Lower leg skin (tissue), 4 donors: ENCODE data around the gene FPR1. TPM values are rescaled to one million over a fixed set of nuclear protein-coding genes. Genes with fewer than 3 reads are reported as not detected.
A peak's percentile ranks its signal among the peaks of the same experiment; 100 is the strongest.

Experiments
- DNase-seq, 2 donors: peaks; one replicate each; pipeline ENCODE4 v3.0.0-alpha.2; 2019; ENCODE audit warnings: low spot score in 2 of 2
- H3K4me3 ChIP-seq: fragments of 200-600 bp; sonication (generic); 2 replicates; pipeline ENCODE4 v1.5.1; 2017; ENCODE audit warnings: mild to moderate bottlenecking, low read depth; ENCODE audit not compliant: poor library complexity, severe bottlenecking
- CTCF ChIP-seq, 3 donors: fragments of 450-650 bp; IDR thresholded peaks; one replicate each; pipeline ENCODE4 v1.5.1; 2016; ENCODE audit warnings: antibody characterized with exemption in 3 of 3, mild to moderate bottlenecking in 3 of 3, moderate library complexity in 2 of 3
- POLR2A ChIP-seq, 2 donors: fragments of 450-650 bp; IDR thresholded peaks; one replicate each; pipeline ENCODE4 v1.6.1; 2016 to 2017; ENCODE audit warnings: antibody characterized with exemption in 2 of 2, mild to moderate bottlenecking in 1 of 2, moderate library complexity in 1 of 2
- WGBS, 2 donors: methylation state at CpG; one replicate each; pipeline ENCODE4 v1.1.5; 2018; 5-methylcytosine and 5-hydroxymethylcytosine counted together
- intact Hi-C: fragments of 100-400 bp; cut with DNase I; formaldehyde crosslinking; loops from one replicate; pipeline ENCODE4 v1.15.0; 2023; ENCODE audit warnings: low total_unique reads
- total RNA-seq, 4 donors: library from RNA; depleted of rRNA; stranded (reverse); fragments of >200 nt; gene quantifications; one replicate each; pipeline ENCODE4 v1.1.0, GENCODE V29; 2016

Gene FPR1
- total RNA-seq, 4 donors from 2014 or later = 1.7 to 7.6 (median 4.1) TPM

GRCh38 chr19:51706296-51706695 lies 45.4 kb downstream of the FPR1 start:
- intact Hi-C loops = loop anchor here (5.0 kb wide), 1 partner anchor 61 kb away; no protein-coding TSS in a partner anchor
- 96% methylated on average over 4 of the region's 4 CpGs for whole genome bisulfite sequencing, 2 donors

DNA sequence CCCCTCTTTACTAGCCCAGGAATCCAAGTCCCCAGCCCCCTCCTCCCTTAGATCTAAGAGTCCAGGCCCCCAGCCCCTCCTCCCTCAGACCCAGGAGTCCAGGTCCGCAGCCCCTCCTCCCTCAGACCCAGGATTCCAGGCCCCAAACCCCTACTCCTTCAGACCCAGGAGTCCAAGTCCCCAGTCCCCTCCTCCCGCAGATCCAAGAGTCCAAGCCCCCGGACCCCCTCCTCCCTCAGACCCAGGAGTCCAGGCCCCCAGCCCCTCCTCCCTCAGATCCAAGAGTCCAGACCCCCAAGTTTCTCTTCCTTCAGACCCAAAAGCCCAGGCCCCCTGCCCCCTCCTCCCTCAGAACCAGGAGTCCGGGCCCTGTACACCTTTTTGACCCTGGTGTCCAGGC lies 47.1 kb downstream of the FPR1 start:
- no peak for DNase-seq
- WGBS, 2 donors = 32 to 36% methylated on average over 3 to 4 of the region's 4 CpGs
- intact Hi-C loops = loop anchor here (5.0 kb wide), 1 partner anchor 63 kb away; no protein-coding TSS in a partner anchor
- peak overlapping the region; percentile 37 for H3K4me3 ChIP-seq
- no peak for TF ChIP-seq CTCF (IDR thresholded peaks at IDR 0.05)
- no peak for TF ChIP-seq POLR2A (IDR thresholded peaks at IDR 0.05)

More at GRCh38 chr19:51706296-51706695, 45.4 kb downstream of the FPR1 start:
- no peak for DNase-seq
- TF ChIP-seq CTCF (IDR thresholded peaks at IDR 0.05) = no peak
- TF ChIP-seq POLR2A (IDR thresholded peaks at IDR 0.05) = no peak
- H3K4me3 ChIP-seq = no peak overlapping the region

DNA sequence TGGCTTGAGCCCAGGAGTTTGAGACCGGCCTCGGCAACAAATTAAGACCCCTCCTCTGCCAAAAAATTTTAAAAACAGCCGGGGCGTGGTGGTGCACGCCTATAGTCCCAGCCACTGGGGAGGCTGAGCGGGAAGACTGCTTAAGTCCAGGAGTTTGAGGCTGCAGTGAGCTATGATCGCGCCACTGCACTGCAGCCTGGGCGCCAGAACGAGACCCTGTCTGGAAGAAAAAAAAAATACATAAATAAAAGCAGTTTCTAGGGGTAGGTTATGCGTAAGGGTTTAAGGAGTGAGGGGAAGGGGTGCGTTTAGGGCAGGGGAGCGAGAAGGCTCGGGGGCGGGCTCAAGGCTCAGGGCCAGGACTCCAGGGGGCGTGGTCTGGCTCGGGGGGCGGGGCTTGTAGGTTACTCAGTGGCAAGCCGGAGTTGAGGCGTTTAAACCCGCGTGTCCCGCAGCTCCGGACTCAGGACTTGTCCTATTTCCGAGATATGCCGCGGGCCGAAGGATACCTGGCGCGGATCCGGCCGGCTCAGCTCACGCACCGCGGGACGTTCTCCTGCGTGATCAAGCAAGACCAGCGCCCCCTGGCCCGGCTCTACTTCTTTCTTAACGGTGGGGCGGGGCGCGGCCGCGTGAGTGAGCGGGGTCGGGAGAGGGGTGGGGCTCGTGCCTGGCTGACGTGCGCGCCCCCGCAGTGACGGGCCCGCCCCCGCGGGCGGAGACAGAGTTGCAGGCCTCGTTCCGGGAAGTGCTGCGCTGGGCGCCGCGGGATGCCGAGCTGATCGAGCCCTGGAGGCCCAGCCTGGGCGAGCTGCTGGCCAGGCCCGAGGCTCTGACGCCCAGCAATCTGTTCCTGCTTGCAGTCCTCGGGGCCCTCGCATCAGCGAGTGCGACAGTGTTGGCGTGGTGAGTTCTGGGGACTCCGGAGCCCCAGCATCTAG lies 47.8 kb downstream of the FPR1 start:
- 0 to 1% methylated on average over 40 to 54 of the region's 74 CpGs for WGBS, 2 donors
- TF ChIP-seq POLR2A (IDR thresholded peaks at IDR 0.05) (no peak), CTCF (IDR thresholded peaks at IDR 0.05) (peak in 1 of 3 donors; percentile 17)
- intact Hi-C loops = no loop called here
- H3K4me3 ChIP-seq = peak overlapping the region; percentile 37
- DNase-seq = peak; percentile 96 to 100

DNA sequence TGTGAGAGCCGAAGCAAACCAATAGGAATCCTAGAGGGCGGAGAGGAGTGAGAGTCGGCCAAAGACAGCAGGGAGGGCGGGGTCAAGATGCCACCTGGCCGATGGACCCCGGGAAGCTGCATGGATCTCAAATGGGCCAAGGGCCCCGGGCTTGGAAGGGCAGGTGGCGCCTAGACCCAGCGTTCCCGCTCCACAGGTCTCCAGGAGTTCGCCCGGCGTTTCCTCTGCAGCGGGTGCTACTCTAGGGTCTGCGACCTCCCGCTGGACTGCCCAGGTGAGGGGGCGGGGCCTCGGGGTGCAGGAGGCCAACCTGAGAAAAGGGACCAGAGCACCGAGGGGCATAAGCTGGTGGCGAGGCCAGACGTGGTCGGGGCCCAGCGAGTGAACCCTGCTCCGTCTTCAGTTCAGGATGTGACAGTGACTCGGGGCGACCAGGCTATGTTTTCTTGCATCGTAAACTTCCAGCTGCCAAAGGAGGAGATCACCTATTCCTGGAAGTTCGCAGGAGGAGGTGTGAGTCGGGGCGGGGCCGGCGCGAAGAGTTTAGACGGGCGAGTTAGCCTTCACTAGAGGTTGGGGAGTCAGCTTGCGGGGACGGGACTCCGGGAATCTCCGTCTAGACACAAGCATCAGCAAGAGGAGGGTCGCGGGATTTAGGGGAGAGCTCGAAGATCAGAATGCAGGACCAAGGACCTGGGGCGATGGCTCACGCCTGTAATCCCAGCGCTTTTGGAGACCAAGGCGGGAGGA lies 48.7 kb downstream of the FPR1 start:
- TF ChIP-seq CTCF (IDR thresholded peaks at IDR 0.05) = no peak
- no peak for TF ChIP-seq POLR2A (IDR thresholded peaks at IDR 0.05)
- intact Hi-C loops = no loop called here
- H3K4me3 ChIP-seq = no peak overlapping the region
- DNase-seq = peak; percentile 52 to 93
- WGBS, 2 donors = 18 to 22% methylated on average over 41 to 46 of the region's 46 CpGs

DNA sequence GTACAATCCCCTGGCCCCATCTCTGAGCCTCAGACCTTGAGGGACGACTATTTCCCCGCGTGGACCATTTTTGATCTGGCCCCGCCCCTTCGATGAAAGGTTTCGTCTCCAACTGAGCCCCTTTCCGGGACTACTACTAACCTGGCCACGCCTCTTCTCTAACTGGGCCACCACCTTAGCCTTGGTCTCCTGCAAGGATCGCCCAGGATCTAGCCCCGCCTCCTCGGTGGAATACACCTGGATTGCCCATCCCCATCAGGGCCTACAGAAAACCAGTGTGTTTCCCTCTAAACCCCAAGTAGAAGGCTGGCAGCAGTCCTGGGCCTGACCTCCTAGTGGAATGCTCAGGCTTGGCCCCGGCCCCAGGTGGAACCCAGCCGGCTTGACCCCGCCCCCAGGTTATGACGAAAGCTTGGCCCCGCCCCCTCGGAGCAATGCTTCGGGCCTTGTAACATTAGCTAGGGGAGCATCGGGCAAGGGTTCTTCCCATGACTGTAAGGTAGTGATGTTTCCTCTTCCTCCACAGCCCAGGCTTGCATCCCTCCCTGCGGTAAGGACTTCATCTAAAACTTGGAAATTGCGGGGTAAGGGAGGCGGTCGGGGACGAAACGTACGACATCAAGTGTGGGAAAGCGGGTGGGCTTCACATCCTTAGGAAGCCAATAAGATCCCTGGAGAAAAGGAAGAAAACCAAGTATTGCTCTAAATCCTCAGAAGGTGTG lies 49.4 kb downstream of the FPR1 start:
- WGBS, 2 donors = 27 to 30% methylated on average over 27 of the region's 27 CpGs
- intact Hi-C loops = no loop called here
- H3K4me3 ChIP-seq = no peak overlapping the region
- no peak for TF ChIP-seq CTCF (IDR thresholded peaks at IDR 0.05)
- no peak for TF ChIP-seq POLR2A (IDR thresholded peaks at IDR 0.05)
- DNase-seq = peak; percentile 74 to 97
